ENCODE results near the gene KCNH4.

DNA sequence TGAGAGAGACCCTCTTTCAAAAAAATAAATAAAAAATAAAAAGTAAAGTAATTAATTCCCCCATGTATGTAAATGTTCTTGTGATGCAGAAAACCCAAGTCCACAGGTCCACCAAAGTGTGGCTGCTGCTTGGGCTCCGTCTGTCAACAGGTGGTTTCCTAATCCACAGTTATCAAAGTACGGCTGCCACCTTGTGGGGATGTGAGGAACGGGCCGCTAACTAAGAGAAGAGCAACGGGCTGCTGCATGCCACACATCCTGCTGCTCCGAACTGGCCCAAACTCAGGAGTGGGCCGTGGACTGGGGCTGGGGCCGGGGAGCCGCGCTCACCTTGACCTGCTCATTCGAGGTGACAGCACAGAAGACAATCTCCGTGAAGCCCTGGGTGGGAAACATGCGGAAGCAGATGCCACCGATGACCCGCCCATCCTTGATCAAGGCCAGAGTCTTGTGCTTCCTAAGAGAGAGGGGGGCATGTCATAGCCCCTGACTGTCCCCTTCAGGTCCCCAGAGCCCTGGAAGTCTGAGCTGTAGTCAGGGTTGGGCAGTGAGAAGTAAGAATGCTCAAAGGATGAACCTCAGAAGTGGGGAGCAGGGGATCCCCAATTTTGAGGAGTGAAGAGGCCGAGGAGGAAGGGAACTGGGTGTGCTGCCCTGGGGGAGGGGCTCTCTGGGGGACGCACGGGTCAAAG is 64.1 kb downstream of the KCNH4 start:
- no peak for TF ChIP-seq NR3C1 (CRISPR knock-in tag; conservative IDR thresholded peaks at IDR 0.05; ENCODE audit: low read depth)
- TF ChIP-seq CREB1 (CRISPR knock-in tag; IDR thresholded peaks at IDR 0.05), result no peak
- no peak for TF ChIP-seq CREM (CRISPR knock-in tag; IDR thresholded peaks at IDR 0.05)

Data from WTC11 (cell line).